SIG-M5 treated with dmso at 0.1 percent for 504 hours (cell line): ENCODE measurements around the gene MOV10L1.

ENCODE experiments used
- DNase-seq: peaks from one replicate; lab custom pipeline; 2025; ENCODE audit not compliant: unreplicated experiment; lab: John Stamatoyannopoulos, UW

Gene MOV10L1

GRCh38 chr22:50058906-50059880 lies 30.6 kb upstream of the MOV10L1 start:
- no peak for DNase-seq

GRCh38 chr22:50059881-50060262 lies 29.9 kb upstream of the MOV10L1 start:
- no peak for DNase-seq

- no peak for DNase-seq
Measured at GRCh38 chr22:50060441-50061140, 29.2 kb upstream of the MOV10L1 start.

GRCh38 chr22:50061141-50061823 lies 28.5 kb upstream of the MOV10L1 start:
- DNase-seq = no peak

GRCh38 chr22:50061824-50062355 lies 27.9 kb upstream of the MOV10L1 start:
- DNase-seq = no peak

- DNase-seq = no peak
Measured at GRCh38 chr22:50062509-50063135, 27.2 kb upstream of the MOV10L1 start.

GRCh38 chr22:50063589-50064393 lies 26.0 kb upstream of the MOV10L1 start:
- no peak for DNase-seq

- DNase-seq = no peak
Measured at GRCh38 chr22:50064453-50064852, 25.4 kb upstream of the MOV10L1 start.

GRCh38 chr22:50067244-50067643 lies 22.6 kb upstream of the MOV10L1 start:
- DNase-seq = no peak

- no peak for DNase-seq
Measured at GRCh38 chr22:50068096-50068495, 21.7 kb upstream of the MOV10L1 start.

- no peak for DNase-seq
Measured at GRCh38 chr22:50070366-50070765, 19.4 kb upstream of the MOV10L1 start.

GRCh38 chr22:50071432-50072166 lies 18.2 kb upstream of the MOV10L1 start:
- no peak for DNase-seq

GRCh38 chr22:50072167-50072555 lies 17.6 kb upstream of the MOV10L1 start:
- no peak for DNase-seq

- DNase-seq = no peak
Measured at GRCh38 chr22:50072714-50073538, 16.9 kb upstream of the MOV10L1 start.

- DNase-seq = no peak
Measured at GRCh38 chr22:50074056-50074455, 15.8 kb upstream of the MOV10L1 start.

- DNase-seq = no peak
Measured at GRCh38 chr22:50074551-50075530, 15.0 kb upstream of the MOV10L1 start.
